HepG2 (cell line): Measurements from ENCODE around the gene ILDR2. TPM values are rescaled to one million over a fixed set of nuclear protein-coding genes. Genes with fewer than 3 reads are reported as not detected.

Source experiments
- ADNP ChIP-seq: sonication (generic); formaldehyde crosslinking; IDR thresholded peaks from 2 replicates; pipeline ENCODE4 v1.4.0; 2020; ENCODE audit warnings: missing genetic modification reagents
- GABPB1 ChIP-seq: IDR thresholded peaks from 2 replicates; pipeline ENCODE4 v1.6.1; 2016; ENCODE audit warnings: mild to moderate bottlenecking, missing genetic modification reagents, moderate library complexity, missing compliant biosample characterization
- HNRNPK ChIP-seq: fragments of 200-400 bp; formaldehyde crosslinking; IDR thresholded peaks from 2 replicates; pipeline ENCODE4 v1.6.1; 2018; ENCODE audit warnings: low read length, low read depth, moderate library complexity, mild to moderate bottlenecking; ENCODE audit not compliant: poor library complexity, severe bottlenecking
- IRX3 ChIP-seq: sonication (generic); formaldehyde crosslinking; IDR thresholded peaks from 2 replicates; pipeline ENCODE4 v1.8.1; 2023; ENCODE audit warnings: mild to moderate bottlenecking, low read depth, missing genetic modification reagents, borderline replicate concordance
- JDP2 ChIP-seq: sonication (generic); formaldehyde crosslinking; IDR thresholded peaks from 2 replicates; pipeline ENCODE4 v1.8.1; 2022; ENCODE audit warnings: missing genetic modification reagents, borderline replicate concordance
- KLF9 ChIP-seq: IDR thresholded peaks from 2 replicates; pipeline ENCODE4 v1.6.1; 2016; ENCODE audit warnings: low read depth
- REL ChIP-seq: sonication (generic); formaldehyde crosslinking; conservative IDR thresholded peaks from 2 replicates; pipeline ENCODE4 v1.8.0; 2022; ENCODE audit warnings: mild to moderate bottlenecking, missing genetic modification reagents, moderate library complexity
- SIN3B ChIP-seq: fragments of 150-350 bp; IDR thresholded peaks from 2 replicates; pipeline ENCODE4 v1.6.1; 2014; ENCODE audit warnings: low read length
- SRSF4 ChIP-seq: fragments of 200-400 bp; formaldehyde crosslinking; IDR thresholded peaks from one replicate; pipeline ENCODE4 v1.6.1; 2018; ENCODE audit warnings: mild to moderate bottlenecking, low read depth, low read length, moderate library complexity; ENCODE audit not compliant: poor library complexity, severe bottlenecking
- ZNF224 ChIP-seq: sonication (generic); formaldehyde crosslinking; IDR thresholded peaks from 2 replicates; pipeline ENCODE4 v1.5.0; 2020; ENCODE audit warnings: mild to moderate bottlenecking, missing genetic modification reagents
- ZNF317 ChIP-seq: sonication (generic); formaldehyde crosslinking; IDR thresholded peaks from 2 replicates; pipeline ENCODE4 v1.5.0; 2020; ENCODE audit warnings: mild to moderate bottlenecking, missing genetic modification reagents
- ZNF501 ChIP-seq: sonication (generic); formaldehyde crosslinking; IDR thresholded peaks from 2 replicates; pipeline ENCODE4 v1.5.1; 2020; ENCODE audit warnings: mild to moderate bottlenecking, moderate library complexity, missing genetic modification reagents
- ZNF530 ChIP-seq: sonication (generic); formaldehyde crosslinking; IDR thresholded peaks from 2 replicates; pipeline ENCODE4 v1.5.0; 2020; ENCODE audit warnings: low read depth, mild to moderate bottlenecking, missing genetic modification reagents
- ZNF550 ChIP-seq: sonication (generic); formaldehyde crosslinking; IDR thresholded peaks from 2 replicates; pipeline ENCODE4 v1.4.0; 2020; ENCODE audit warnings: mild to moderate bottlenecking, missing genetic modification reagents, borderline replicate concordance
- ZNF556 ChIP-seq: sonication (generic); formaldehyde crosslinking; IDR thresholded peaks from 2 replicates; pipeline ENCODE4 v1.4.0; 2020; ENCODE audit warnings: mild to moderate bottlenecking, missing genetic modification reagents, borderline replicate concordance
- ZNF598 ChIP-seq: sonication (generic); formaldehyde crosslinking; IDR thresholded peaks from 2 replicates; pipeline ENCODE4 v1.5.1; 2020; ENCODE audit warnings: mild to moderate bottlenecking, missing genetic modification reagents, borderline replicate concordance
- ZNF616 ChIP-seq: sonication (generic); formaldehyde crosslinking; IDR thresholded peaks from 2 replicates; pipeline ENCODE4 v1.5.0; 2020; ENCODE audit warnings: low read depth, mild to moderate bottlenecking, missing genetic modification reagents
- ZNF670 ChIP-seq: sonication (generic); formaldehyde crosslinking; IDR thresholded peaks from 2 replicates; pipeline ENCODE4 v1.8.0; 2022; ENCODE audit warnings: mild to moderate bottlenecking, missing genetic modification reagents, borderline replicate concordance
- ZSCAN20 ChIP-seq: sonication (generic); formaldehyde crosslinking; IDR thresholded peaks from 2 replicates; pipeline ENCODE4 v1.4.0; 2020; ENCODE audit warnings: missing genetic modification reagents, mild to moderate bottlenecking, borderline replicate concordance
- ZSCAN9 ChIP-seq: IDR thresholded peaks from 2 replicates; pipeline ENCODE4 v1.6.1; 2016; ENCODE audit warnings: borderline replicate concordance
- polyA plus RNA-seq, 8 experiments: library from polyadenylated mRNA; depleted of rRNA in 3 of 8; stranded (reverse) in 7 of 8; unstranded in 1 of 8; fragments of >200 nt; fragmentation: Illumina TruSeq in 4 of 8; extraction: Trizol in 4 of 8; gene quantifications; 2 replicates each; pipeline versions ENCODE4 v1.2.1 to v1.2.3, GENCODE V29; 2011 to 2016; ENCODE audit warnings: low read depth in 4 of 8, missing spikeins in 1 of 8, mixed read lengths in 1 of 8; ENCODE audit not compliant: insufficient read depth in 1 of 8
- total RNA-seq, 5 experiments: library from RNA; depleted of rRNA; stranded (reverse); fragments of >200 nt; fragmentation: Illumina TruSeq; extraction: Trizol; gene quantifications; 2 replicates each; pipeline ENCODE4 v1.2.3, GENCODE V29; 2016; ENCODE audit warnings: low read depth in 1 of 5
- TF ChIP-seq, protein P1 (sequence below): sonication (generic); formaldehyde crosslinking; IDR thresholded peaks from 2 replicates; pipeline ENCODE4 v1.4.0; 2020; ENCODE audit warnings: missing genetic modification reagents
- TF ChIP-seq, protein P2 (sequence below): IDR thresholded peaks from 2 replicates; pipeline ENCODE4 v1.6.1; 2016; ENCODE audit warnings: control low read depth
- TF ChIP-seq, protein P3 (sequence below): sonication (generic); formaldehyde crosslinking; IDR thresholded peaks from 2 replicates; pipeline ENCODE4 v1.5.0; 2020; ENCODE audit warnings: missing genetic modification reagents
- TF ChIP-seq, protein P4 (sequence below): sonication (generic); formaldehyde crosslinking; IDR thresholded peaks from 2 replicates; pipeline ENCODE4 v1.8.0; 2022; ENCODE audit warnings: mild to moderate bottlenecking, missing genetic modification reagents, moderate library complexity
- TF ChIP-seq, protein P5 (sequence below): sonication (generic); formaldehyde crosslinking; conservative IDR thresholded peaks from 2 replicates; pipeline ENCODE4 v1.4.0; 2020; ENCODE audit warnings: missing genetic modification reagents

The ILDR2 gene
- total and polyA plus RNA-seq, 2 of the 13 experiments (the other 11 are each of a cell fraction or from before 2014, with no cell fraction given) = 0.04 TPM; not detected in 1

DNA sequence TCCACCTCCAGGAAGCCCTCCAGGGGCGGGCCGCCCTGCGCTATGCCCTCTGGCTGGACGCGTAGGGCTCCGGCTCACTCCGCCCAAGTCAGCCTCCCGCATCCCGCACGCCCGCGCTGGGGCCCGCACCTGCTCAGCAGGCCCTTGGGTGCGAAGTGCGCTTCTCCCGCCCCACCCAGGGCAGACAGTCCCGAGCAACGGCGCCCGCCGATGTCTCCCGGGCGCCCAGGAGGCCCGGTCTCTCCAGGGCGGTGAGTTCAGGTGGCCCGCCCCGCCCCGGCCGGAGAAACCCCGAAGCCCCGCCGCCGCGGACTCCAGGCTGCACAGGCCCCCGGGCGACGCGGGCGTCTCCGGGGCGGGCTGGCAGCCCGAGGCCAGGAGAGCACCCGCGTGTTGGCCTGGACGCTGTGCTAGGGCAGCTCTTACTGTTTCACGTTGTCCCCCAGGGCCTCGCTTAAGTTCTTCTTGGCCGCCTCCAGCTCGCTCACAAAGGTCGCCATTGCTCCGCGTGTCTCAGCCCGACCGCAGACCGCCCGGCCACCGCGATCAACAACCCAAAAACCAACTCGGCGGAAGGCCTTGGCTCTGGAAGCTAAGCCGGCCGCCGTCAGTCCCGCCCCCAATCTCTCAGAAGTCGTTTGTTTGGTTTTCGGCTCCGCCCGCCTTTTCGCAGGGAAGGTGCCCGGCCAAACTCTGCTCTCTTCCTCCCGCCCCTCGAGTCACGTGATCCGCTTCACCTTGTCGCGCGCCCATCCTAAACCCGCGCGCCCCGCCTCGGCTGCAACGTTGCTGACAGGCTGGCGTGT is 99.4 kb downstream of the ILDR2 start, which contains the start of gene TADA1 (continued):
- TF ChIP-seq, protein P1, sequence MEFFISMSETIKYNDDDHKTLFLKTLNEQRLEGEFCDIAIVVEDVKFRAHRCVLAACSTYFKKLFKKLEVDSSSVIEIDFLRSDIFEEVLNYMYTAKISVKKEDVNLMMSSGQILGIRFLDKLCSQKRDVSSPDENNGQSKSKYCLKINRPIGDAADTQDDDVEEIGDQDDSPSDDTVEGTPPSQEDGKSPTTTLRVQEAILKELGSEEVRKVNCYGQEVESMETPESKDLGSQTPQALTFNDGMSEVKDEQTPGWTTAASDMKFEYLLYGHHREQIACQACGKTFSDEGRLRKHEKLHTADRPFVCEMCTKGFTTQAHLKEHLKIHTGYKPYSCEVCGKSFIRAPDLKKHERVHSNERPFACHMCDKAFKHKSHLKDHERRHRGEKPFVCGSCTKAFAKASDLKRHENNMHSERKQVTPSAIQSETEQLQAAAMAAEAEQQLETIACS (CRISPR knock-in tag) = no peak
- TF ChIP-seq, protein P2, sequence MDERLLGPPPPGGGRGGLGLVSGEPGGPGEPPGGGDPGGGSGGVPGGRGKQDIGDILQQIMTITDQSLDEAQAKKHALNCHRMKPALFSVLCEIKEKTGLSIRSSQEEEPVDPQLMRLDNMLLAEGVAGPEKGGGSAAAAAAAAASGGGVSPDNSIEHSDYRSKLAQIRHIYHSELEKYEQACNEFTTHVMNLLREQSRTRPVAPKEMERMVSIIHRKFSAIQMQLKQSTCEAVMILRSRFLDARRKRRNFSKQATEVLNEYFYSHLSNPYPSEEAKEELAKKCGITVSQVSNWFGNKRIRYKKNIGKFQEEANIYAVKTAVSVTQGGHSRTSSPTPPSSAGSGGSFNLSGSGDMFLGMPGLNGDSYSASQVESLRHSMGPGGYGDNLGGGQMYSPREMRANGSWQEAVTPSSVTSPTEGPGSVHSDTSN (CRISPR knock-in tag) = no peak
- peak; percentile 78; the same call in 1 of the 2 replicates for TF ChIP-seq ZSCAN9 (CRISPR knock-in tag)
- no peak for TF ChIP-seq ADNP
- TF ChIP-seq SIN3B = no peak
- TF ChIP-seq IRX3 = 0 out of 2 replicates have a peak, but pooled peaks have one; percentile 39
- peak; percentile 87 for TF ChIP-seq GABPB1 (CRISPR knock-in tag)
- TF ChIP-seq ZNF556 = no peak; the same call in 1 of the 2 replicates
- TF ChIP-seq ZNF616 (CRISPR knock-in tag) = peak; percentile 89; the same call in 1 of the 2 replicates
- TF ChIP-seq ZNF224 = no peak
- TF ChIP-seq SRSF4 = no peak
- no peak for TF ChIP-seq ZSCAN20 (CRISPR knock-in tag)
- TF ChIP-seq ZNF670 (CRISPR knock-in tag) = peak; percentile 69; the same call in 1 of the 2 replicates
- 0 out of 2 replicates have a peak, but pooled peaks have one; percentile 31 for TF ChIP-seq KLF9 (CRISPR knock-in tag)
- TF ChIP-seq ZNF598 = peak; percentile 31; the same call in 1 of the 2 replicates
- TF ChIP-seq ZNF317 = peak; percentile 45; the same call in 1 of the 2 replicates
- TF ChIP-seq ZNF530 (CRISPR knock-in tag) = 0 out of 2 replicates have a peak, but pooled peaks have one; percentile 20
- TF ChIP-seq, protein P3, sequence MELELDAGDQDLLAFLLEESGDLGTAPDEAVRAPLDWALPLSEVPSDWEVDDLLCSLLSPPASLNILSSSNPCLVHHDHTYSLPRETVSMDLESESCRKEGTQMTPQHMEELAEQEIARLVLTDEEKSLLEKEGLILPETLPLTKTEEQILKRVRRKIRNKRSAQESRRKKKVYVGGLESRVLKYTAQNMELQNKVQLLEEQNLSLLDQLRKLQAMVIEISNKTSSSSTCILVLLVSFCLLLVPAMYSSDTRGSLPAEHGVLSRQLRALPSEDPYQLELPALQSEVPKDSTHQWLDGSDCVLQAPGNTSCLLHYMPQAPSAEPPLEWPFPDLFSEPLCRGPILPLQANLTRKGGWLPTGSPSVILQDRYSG (CRISPR knock-in tag) = 0 out of 2 replicates have a peak, but pooled peaks have one; percentile 15
- no peak for TF ChIP-seq ZNF501 (CRISPR knock-in tag)
- TF ChIP-seq ZNF550 (CRISPR knock-in tag) = no peak
- no peak for TF ChIP-seq HNRNPK
- TF ChIP-seq JDP2 (CRISPR knock-in tag) = no peak; the same call in 1 of the 2 replicates
- TF ChIP-seq, protein P4, sequence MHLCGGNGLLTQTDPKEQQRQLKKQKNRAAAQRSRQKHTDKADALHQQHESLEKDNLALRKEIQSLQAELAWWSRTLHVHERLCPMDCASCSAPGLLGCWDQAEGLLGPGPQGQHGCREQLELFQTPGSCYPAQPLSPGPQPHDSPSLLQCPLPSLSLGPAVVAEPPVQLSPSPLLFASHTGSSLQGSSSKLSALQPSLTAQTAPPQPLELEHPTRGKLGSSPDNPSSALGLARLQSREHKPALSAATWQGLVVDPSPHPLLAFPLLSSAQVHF = no peak
- TF ChIP-seq REL (CRISPR knock-in tag) = no peak; the same call in 1 of the 2 replicates
- TF ChIP-seq, protein P5, sequence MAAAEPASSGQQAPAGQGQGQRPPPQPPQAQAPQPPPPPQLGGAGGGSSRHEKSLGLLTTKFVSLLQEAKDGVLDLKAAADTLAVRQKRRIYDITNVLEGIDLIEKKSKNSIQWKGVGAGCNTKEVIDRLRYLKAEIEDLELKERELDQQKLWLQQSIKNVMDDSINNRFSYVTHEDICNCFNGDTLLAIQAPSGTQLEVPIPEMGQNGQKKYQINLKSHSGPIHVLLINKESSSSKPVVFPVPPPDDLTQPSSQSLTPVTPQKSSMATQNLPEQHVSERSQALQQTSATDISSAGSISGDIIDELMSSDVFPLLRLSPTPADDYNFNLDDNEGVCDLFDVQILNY (CRISPR knock-in tag) = 0 out of 2 replicates have a peak, but pooled peaks have one; percentile 59
